Measurements from ENCODE around the gene SIGLEC12.
"Not testable (repeated sequence)": the region's sequence is repeated elsewhere in the genome, so short reads cannot be mapped to it uniquely, and the experiment has no call there.

The SIGLEC12 gene

GRCh38 chr19:51480590-51480989 is 21.0 kb downstream of the SIGLEC12 start:
- peak in 1 of 2 donors; percentile 27 for DNase-seq (ENCODE audit: low read depth in 2 of 2)

- peak in 1 of 2 donors; percentile 14 for DNase-seq (ENCODE audit: low read depth in 2 of 2)
Observed at GRCh38 chr19:51479531-51480331, 21.9 kb downstream of the SIGLEC12 start.

GRCh38 chr19:51478381-51479234 is 23.0 kb downstream of the SIGLEC12 start, which contains the start of gene CEACAM18:
Gene CEACAM18 (plus strand): TSS chr19:51478539.
- DNase-seq (ENCODE audit: low read depth in 2 of 2) = no peak

GRCh38 chr19:51477344-51477743 is 24.3 kb downstream of the SIGLEC12 start:
- no peak for DNase-seq (ENCODE audit: low read depth in 2 of 2)

GRCh38 chr19:51476164-51476563 is 25.4 kb downstream of the SIGLEC12 start:
- DNase-seq (ENCODE audit: low read depth in 2 of 2) = no peak

GRCh38 chr19:51473009-51473707 is 28.4 kb downstream of the SIGLEC12 start:
- peak; percentile 86 to 98 for DNase-seq (ENCODE audit: low read depth in 2 of 2)

DNA sequence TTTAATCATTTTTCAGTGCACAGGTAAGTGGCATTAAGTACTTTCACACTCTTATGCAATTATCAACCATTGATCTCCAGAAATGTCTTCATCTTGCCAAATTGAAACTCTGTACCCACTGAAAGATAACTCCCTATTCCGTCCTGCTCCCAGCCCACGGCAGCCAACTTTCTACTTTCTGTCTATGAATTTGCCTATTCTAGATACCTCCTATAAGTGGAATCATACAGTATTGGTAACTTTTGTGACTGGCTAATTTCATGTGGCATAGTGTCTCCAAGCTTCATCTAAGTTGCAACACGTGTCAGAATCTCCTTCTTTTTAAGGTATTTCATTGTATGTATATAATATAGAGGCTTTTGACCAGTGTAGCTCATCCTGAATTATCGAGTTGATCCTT is 29.0 kb downstream of the SIGLEC12 start:
- no peak for DNase-seq (ENCODE audit: low read depth in 2 of 2)

DNA sequence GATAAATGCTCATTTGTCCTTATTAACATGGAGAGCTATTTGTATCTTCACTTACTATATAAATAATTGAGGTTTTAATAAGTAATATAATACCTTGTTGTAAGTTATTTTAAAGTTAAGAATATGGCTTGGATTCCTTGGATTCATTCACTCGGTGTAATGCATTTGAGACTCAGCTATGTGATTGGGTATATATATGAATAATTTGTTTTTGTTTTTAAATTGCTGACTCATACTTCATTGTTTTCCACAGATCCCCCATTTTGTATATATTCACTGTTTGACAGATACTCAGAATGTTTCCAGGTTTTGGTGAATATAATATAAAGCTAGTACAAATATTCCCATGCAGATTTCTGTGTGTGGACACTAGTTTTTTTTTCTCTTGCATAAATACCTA is 30.1 kb downstream of the SIGLEC12 start:
- DNase-seq (ENCODE audit: low read depth in 2 of 2) = no peak

GRCh38 chr19:51470966-51471365 is 30.6 kb downstream of the SIGLEC12 start:
- DNase-seq (ENCODE audit: low read depth in 2 of 2) = no peak

DNA sequence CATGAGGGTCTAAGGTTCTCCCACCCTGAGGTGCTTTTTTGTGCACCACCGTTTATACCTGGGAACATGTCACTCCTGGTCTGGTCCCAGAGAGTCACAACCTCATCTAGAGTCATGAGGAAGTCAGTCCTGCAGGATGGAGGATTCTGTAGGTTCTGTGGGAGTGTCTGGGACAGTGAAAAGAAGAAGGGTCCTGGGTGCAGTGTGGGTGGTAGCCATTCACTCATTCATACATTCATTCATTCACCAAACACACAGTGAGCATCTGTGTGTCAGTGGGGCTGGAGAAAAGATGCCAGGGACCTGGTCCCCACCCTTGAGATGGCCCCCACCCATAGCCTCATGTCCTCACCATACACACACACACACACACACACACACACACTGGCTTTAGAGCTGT is 32.0 kb downstream of the SIGLEC12 start:
- DNase-seq (ENCODE audit: low read depth in 2 of 2) = no peak

DNA sequence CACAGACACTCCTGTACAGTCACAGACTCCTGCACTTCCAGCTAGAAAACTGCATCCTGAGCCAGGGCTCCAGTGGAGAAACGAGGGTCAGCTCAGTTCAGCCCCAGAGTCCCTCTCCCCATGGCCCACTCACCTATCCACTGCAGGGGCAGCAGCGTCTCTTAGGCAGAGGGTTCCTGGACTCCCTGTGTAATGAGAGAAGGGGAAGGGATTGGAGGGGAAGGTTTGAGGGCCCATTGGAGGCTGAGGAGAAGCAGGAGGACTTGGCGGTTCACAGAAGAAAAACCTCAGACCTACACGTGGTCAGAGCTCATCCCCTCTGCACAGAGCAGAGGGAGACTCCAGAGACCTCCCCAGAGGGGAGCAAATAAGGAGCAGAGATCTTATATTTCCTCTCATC is 32.4 kb downstream of the SIGLEC12 start:
- DNase-seq (ENCODE audit: low read depth in 2 of 2) = no peak

GRCh38 chr19:51468545-51468920 is 33.1 kb downstream of the SIGLEC12 start:
- DNase-seq (ENCODE audit: low read depth in 2 of 2) = no peak

GRCh38 chr19:51467864-51468544 is 33.6 kb downstream of the SIGLEC12 start:
- DNase-seq (ENCODE audit: low read depth in 2 of 2) = no peak

DNA sequence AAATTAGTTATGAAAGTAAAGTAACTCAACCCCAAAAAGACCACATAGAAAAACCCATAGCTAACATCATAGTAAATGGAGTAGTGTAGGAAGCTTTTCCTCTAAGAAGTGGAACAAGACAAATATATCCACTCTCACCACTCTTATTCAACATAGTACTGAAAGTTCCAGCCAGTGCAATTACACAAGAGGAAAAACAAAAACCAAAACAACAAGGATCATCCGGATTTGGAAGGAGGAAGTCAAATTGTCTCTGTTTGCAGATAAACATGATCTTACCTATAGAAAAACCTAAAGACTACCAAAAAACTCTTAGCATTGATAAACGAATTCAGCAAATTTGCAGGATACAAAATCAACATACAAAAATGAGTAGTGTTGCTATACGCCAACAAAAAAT is 34.9 kb downstream of the SIGLEC12 start:
- DNase-seq (ENCODE audit: low read depth in 2 of 2) = no peak

GRCh38 chr19:51463976-51464581 is 37.5 kb downstream of the SIGLEC12 start:
- not testable (repeated sequence) for DNase-seq (ENCODE audit: low read depth in 2 of 2)

DNA sequence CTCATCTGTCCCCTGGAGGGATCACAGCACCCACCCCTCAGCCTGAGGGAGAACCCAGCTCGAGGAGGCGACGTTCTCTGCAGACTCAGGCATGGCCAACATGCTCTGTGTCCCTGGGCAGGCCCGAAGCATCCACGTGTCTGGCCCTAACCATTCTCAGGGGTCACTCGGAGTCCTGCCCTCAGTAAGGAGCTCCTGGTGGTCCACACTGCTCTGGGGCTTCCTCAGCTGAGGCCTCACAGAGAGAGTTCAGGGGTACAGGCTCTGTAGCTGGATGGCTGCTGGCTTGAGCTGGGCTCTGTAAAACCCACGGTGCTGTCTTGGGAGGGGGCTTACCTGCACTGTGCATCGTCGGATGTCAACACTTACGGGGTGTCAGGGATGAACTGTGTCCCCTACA is 38.9 kb downstream of the SIGLEC12 start:
- no peak for DNase-seq (ENCODE audit: low read depth in 2 of 2)

DNA sequence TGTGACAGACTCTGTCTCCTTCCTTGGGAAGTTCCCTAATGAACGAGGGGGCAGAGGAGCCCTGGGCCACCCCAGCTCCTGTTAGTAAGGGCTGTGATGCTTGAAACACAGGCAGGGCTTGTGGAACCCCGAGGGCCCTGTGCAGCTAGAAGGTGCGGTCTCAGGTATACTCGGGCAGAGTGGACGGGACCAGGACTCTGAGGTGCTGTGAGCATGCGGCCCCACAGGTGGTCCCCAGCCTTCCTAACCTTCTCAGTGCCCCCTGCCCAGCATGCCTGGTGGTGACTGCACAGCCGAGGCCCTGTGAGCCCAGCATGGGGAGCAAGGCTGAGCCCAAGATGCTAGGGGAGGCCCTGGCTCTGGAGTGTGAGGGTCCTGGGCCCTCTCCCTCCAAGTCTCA is 39.3 kb downstream of the SIGLEC12 start:
- DNase-seq (ENCODE audit: low read depth in 2 of 2) = no peak

DNA sequence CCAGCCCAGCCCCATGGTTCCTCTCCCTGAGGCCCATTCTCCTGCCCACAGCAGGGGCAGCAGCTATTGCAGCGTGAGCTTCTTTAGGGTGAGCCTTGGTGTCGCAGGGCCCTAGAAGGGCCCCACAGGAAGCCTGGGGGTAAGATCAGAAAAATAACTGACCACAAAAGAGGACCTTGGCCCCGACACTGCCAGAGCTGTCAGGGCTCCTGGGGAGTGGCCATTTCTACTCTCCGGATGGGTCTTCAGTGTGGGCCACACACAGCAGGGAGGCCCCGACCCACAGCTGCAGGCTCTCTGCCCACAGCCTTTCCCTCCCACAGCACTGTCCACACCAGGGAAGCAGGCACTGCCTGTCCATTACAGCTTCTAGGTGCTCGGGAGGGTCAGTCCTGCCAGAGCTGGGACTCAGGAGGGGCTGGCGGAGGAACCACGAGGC is 39.9 kb downstream of the SIGLEC12 start:
- DNase-seq (ENCODE audit: low read depth in 2 of 2) = no peak

GRCh38 chr19:51460164-51460992 is 41.2 kb downstream of the SIGLEC12 start:
- no peak for DNase-seq (ENCODE audit: low read depth in 2 of 2)

DNA sequence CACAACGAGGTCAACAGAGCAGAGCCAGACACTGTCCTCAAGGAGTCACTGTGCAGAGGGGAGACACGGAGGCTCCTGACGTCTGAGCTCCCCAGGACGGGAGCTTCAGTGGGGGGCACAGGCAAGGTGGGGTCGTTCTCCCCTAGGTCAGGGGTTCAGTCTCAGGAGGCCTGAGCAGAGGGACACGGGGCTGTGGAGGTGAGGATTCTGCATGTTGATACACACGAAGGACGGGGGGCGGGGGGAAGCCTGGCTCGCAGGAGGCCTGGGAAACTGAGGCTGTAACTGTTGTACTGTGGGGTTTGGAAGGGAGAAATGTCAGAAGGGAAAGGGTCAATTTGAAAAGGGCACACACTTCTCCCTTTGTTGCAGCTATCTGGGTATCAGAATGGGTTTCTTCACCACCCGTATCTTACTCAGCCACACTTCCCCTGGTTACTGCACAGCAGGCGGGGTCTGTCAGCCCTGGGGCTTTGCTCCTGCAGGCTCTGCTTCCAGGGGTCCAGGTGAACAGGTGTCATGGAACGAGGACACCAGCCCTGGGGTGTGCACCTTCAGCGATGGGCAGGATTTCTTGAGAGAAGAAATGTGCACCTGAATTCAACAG is 42.6 kb downstream of the SIGLEC12 start:
- no peak for DNase-seq (ENCODE audit: low read depth in 2 of 2)

Data from stimulated activated CD4-positive, alpha-beta T cell treated with anti-CD3 and anti-CD28 coated beads, Interleukin-4, amount 100 ng/mL, for 48 hours (primary cell).